ENCODE results near the gene HOMER2. TPM values are rescaled to one million over a fixed set of nuclear protein-coding genes. Genes with fewer than 3 reads are reported as not detected.
"Not testable (repeated sequence)": the region's sequence is repeated elsewhere in the genome, so short reads cannot be mapped to it uniquely, and the experiment has no call there.

Gene HOMER2
- total RNA-seq, 2 experiments from 2014 or later: 5.4 TPM

- H3K9me3 Mint-ChIP-seq: no peaks in the 10 kb centered on the region
- TF ChIP-seq CTCF (IDR thresholded peaks at IDR 0.05): no peak
- no peaks in the 10 kb centered on the region for H3K36me3 Mint-ChIP-seq (ENCODE audit: low read depth)
- ChIA-PET CTCF (no interaction called here), POLR2A (no interaction called here)
- no peak for DNase-seq
- no peaks in the 10 kb centered on the region for H3K27me3 Mint-ChIP-seq
- H3K27ac Mint-ChIP-seq: no peak overlapping the region
- H3K4me1 Mint-ChIP-seq (ENCODE audit: low read depth): no peaks in the 10 kb centered on the region
- ATAC-seq: no peak
- intact Hi-C loops (cut with micrococcal nuclease): no loop called here
- H3K4me3 Mint-ChIP-seq: no peak overlapping the region
Measured at GRCh38 chr15:82895983-82896382, 56.5 kb downstream of the HOMER2 start.

GRCh38 chr15:82894971-82895520, 57.5 kb downstream of the HOMER2 start:
- intact Hi-C loops (cut with micrococcal nuclease): no loop called here
- no peaks in the 10 kb centered on the region for H3K27me3 Mint-ChIP-seq
- TF ChIP-seq CTCF (IDR thresholded peaks at IDR 0.05): no peak
- CTCF ChIA-PET: no interaction called here
- ATAC-seq (no peak), DNase-seq (no peak)
- H3K9me3 Mint-ChIP-seq: no peaks in the 10 kb centered on the region
- no peaks in the 10 kb centered on the region for H3K4me1 Mint-ChIP-seq (ENCODE audit: low read depth)
- H3K27ac Mint-ChIP-seq: no peak overlapping the region
- no peaks in the 10 kb centered on the region for H3K36me3 Mint-ChIP-seq (ENCODE audit: low read depth)
- H3K4me3 Mint-ChIP-seq: no peak overlapping the region
- POLR2A ChIA-PET: no interaction called here

- H3K4me1 Mint-ChIP-seq (ENCODE audit: low read depth); CTCF ChIA-PET; ATAC-seq; intact Hi-C loops (cut with micrococcal nuclease); H3K4me3 Mint-ChIP-seq; POLR2A ChIA-PET; H3K27me3 Mint-ChIP-seq; H3K9me3 Mint-ChIP-seq; DNase-seq; H3K36me3 Mint-ChIP-seq (ENCODE audit: low read depth); H3K27ac Mint-ChIP-seq: not testable (repeated sequence)
Measured at GRCh38 chr15:82893473-82893872, 59.0 kb downstream of the HOMER2 start.

GRCh38 chr15:82892573-82892972, 59.9 kb downstream of the HOMER2 start:
- intact Hi-C loops (cut with micrococcal nuclease): no loop called here
- DNase-seq (no peak), ATAC-seq (no peak)
- Mint-ChIP-seq H3K4me1 (ENCODE audit: low read depth) (no peaks in the 10 kb centered on the region), H3K27me3 (no peaks in the 10 kb centered on the region), H3K4me3 (no peak overlapping the region), H3K9me3 (no peaks in the 10 kb centered on the region), H3K27ac (no peak overlapping the region), H3K36me3 (ENCODE audit: low read depth) (no peaks in the 10 kb centered on the region)
- POLR2A ChIA-PET: no interaction called here
- no peak for TF ChIP-seq CTCF (IDR thresholded peaks at IDR 0.05)
- CTCF ChIA-PET: no interaction called here

- Mint-ChIP-seq H3K9me3 (no peaks in the 10 kb centered on the region), H3K36me3 (ENCODE audit: low read depth) (no peaks in the 10 kb centered on the region), H3K27me3 (no peaks in the 10 kb centered on the region), H3K27ac (no peak overlapping the region), H3K4me1 (ENCODE audit: low read depth) (no peaks in the 10 kb centered on the region), H3K4me3 (no peak overlapping the region)
- ChIA-PET CTCF (no interaction called here), POLR2A (no interaction called here)
- intact Hi-C loops (cut with micrococcal nuclease): no loop called here
- no peak for TF ChIP-seq CTCF (IDR thresholded peaks at IDR 0.05)
- DNase-seq (no peak), ATAC-seq (no peak)
Measured at GRCh38 chr15:82890995-82891390, 61.5 kb downstream of the HOMER2 start.

Data from activated CD8-positive, alpha-beta T cell treated with anti-CD3 and anti-CD28 coated beads for 36 hours (primary cell).